ENCODE data around the gene NOTUM.

NOTUM gene

DNA sequence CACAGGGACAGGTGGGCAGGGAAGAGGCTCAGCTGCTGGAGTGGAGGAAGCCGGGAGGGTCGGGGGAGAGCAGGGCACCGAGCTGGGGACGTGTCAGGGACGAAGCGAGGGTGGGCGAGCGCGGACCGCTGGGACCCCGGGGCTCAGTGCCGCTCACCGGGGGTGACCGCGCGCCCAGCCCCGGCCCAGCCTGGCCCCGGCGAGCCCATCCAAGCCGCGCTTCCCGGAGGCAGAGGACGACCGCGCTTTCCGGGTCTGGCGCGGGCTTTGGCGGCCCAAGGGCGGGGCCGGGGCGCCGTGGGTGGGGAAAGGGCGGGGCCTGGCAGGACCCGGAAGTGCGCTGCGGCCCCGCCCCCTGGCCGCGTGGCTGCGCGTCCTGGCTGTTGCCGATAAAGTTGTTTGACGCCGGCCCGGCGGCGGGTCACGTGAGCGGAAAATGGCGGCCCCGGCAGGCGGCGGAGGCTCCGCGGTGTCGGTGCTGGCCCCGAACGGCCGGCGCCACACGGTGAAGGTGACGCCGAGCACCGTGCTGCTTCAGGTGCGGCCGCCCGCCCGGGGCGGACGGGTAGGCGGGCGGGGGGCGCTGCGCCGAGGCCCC lies 16.3 kb upstream of the NOTUM start, which contains the start of gene ASPSCR1:
TSS of gene ASPSCR1 (plus strand) at position 419 of the 598 bp plus-strand sequence. CDS start at position 437, 18 bp downstream.
- peak; percentile 87 for DNase-seq (ENCODE audit: low spot score)

DNA sequence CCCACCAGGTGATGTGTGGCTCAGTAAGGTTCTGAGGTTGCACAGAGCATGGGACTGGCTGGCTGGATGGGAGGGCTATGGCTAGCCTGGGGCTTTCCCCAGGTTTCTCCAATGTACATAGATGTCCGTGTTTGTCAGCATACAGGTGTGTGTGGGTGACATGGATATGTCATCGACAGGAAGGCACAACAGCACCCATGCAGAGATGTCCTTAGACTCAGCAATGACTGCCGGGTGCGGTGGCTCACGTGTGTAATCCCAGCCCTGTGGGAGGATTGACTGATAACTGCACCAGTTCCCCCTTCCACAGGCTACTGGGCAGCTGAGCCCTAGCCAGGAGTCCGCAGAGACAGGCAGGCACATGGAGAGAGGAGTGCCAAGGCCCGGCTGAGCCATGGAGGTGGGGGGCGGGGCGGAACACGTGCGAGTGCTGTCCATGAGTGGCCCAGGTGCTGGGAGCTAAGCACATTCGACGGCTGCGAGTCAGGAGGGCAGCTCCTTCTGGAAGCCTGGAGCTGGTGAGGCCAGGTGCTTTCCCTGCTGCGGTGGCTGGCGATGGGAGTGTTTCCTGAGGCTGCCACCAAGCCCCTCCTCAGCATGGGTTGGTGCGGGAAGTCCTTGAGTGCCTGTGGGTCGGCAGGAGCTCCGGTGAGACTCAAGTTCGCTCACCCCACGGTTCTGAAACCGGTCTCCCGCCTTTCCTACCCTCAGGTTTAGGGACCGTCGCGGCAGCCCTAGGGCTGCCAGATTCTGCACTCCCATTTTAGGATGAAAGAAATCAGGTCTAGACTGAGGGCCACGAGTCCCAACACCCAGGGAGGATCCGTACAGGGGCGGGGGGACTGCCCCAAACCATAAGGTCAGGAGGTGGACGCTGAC lies 15.6 kb upstream of the NOTUM start:
- DNase-seq (ENCODE audit: low spot score) = no peak

DNA sequence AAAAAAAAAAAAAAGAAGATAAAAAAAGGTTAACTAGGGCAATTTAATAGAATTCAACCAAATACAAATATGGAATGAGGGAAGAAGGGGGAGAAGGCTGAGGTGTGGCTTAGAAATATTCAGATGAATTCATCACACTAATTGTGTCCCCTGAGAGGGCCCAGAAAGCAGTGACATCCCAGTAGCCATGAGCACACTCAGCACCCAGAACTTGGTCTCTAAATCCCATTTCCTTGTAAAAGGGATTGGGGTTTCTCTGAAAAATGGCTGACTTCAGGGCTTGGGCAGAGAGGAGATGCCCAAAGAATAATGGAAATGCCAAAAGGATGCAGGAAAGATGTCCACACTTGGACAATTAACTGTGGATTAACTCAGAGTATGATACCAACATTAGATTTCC lies 12.4 kb upstream of the NOTUM start:
- DNase-seq (ENCODE audit: low spot score) = no peak

DNA sequence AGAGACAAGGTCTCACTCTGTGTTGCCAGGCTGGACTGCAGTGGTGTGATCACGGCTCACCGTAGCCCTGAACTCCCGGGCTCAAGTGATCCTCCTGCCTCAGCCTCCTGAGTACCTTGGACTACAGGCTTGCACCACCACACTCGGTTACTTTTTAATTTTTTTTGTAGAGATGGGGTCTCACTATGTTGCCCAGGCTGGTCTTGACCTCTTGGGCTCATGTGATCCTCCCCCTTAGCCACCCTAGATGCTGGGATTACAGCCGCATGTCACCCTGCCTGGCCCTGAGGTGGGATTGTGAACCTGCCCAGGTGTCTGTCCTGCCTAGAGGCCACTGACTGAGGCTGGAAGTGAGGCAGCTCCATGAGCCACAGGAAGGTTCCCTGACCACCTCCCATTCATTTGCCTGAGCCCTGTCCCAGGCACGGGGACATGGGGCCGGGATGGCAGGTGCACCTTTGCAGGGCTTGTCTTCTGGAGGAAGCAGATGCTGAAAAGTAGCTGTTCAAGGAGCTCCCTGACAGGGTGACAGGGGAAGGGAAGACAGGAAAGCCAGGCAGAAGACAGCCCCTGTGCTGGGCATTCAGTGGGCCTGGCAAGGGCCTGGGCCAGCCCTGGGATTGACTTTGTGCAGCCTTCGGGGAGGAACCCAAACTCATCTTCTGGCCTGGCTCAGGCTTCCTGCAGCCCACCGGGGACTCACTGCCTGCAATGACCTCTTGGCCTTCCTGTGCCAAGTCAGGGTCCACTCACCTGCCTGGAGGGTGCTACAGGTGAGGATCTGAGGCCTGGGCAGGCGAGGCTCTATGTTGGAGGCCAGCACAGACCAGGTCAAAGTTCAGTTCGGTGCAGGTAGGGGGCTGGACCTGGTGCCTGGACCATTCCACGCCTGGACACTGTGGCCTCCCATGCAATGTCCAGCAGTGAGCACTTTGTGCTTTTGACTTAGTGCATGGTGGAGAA lies 8.1 kb upstream of the NOTUM start:
- no peak for DNase-seq (ENCODE audit: low spot score)

DNA sequence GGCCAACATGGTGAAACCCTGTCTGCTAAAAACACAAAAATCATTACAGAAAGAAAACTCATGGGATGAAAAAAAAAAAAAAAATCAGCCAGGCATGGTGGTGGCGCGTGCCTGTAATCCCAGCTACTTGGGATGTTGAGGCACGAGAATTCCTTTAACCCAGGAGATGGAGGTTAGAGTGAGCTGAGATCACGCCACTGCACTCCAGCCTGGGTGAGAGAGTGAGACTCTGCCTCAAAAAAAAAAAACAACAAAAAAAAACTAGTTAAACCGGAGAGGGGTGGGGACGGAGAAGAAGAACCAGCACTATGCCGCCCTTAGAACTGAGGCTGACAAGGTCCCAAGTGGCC lies 7.4 kb upstream of the NOTUM start:
- no peak for DNase-seq (ENCODE audit: low spot score)

DNA sequence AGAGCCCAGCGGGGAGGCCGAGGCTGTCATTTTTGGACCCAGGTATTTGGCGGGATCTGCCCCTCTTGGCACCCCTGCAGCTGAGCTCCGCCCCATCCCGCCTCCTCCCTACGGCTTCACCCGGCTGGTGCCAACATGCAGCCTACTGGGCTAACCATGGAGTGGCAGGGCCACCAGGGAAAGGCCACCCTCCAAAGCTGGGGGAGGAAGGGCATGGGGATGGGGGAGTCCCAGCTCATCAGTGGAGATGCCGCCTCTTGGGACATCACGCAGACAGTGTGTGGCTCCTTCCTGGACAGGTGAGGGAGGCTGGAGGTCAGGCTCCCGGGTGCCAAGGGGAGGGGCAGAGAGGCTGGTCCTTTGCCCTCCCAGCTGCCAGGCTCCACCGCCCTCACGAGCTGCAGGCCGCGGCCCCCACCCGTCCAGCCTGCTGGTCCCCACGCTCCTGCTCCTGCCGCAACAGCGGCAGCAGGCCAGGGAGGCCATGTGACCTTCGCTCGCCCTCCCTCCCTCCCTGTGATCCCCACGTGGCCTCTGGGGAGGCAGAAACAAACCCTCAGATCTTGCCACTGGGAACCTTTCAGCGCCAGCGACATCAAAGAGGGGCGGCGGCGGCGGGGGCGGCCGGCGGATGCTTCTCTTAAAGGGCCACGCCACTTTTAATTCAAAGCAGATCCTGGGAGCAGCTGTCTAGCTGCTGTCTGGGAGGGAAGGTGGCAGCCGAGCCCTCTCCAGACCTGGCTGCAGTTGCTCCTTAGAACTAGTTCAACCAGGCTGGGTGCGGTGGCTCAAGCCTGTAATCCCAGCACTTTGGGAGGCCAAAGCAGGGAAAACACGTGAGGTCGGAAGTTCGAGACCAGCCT lies 6.8 kb upstream of the NOTUM start:
- DNase-seq (ENCODE audit: low spot score) = no peak

DNA sequence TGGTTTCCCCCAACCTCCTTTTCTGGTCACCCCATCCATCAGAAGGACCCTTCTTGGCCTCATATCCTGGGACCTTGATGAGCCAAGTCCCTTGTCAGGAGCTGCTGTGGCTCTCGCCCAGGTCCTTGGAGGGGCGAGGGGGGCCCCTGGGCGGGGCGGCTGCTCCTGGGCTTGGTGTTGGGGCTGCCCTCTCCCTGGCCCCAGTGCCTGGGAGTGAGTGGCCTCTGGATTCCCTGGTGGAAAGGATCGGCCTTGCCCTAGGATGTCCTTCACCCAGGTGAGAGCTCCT lies 6.2 kb upstream of the NOTUM start:
- DNase-seq (ENCODE audit: low spot score) = no peak

DNA sequence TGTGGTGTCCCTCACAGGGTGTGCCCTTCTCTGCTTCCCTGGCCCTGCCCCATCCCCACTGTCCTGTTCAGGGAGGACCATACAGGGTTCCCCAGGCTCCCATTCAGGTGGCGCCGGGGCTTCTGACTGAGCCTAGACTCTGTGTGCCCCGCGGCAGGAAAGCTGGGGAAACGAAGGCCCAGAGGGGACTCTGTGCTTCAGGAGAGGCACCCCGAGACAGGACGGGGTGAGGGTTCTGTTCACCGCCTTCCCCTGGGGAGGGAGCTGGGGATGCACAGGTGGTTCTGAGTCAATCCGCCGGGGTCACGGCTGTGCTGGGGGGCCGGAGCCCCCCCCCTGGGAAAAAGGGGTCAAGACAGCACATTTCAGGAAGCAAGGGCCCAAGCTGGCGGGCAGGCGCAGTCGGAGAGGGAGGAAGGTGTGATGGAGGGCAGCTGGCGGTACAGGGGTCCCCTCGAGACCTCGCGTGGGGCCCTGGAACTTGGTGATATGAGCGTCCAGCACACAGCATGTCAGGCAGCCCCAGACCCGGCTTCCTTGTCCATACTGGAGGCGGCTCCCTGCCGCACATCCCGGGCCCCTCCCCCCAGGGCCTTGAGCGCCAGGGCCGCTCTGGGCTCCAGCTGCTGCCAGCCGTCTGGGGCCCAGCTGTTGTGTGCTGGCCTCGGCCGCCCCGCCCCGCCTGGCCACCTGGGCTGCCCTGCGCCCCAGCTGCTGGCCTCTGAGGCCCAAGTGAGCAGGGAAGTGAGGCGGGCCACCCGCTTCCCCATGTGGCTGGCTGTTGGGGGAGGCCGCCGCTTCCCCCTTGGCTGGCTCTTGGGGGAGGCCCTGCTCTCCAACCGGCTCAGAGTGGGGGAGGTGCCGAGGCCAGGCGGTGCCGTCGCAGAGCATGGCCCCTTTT lies 5.6 kb upstream of the NOTUM start:
- DNase-seq (ENCODE audit: low spot score) = no peak

DNA sequence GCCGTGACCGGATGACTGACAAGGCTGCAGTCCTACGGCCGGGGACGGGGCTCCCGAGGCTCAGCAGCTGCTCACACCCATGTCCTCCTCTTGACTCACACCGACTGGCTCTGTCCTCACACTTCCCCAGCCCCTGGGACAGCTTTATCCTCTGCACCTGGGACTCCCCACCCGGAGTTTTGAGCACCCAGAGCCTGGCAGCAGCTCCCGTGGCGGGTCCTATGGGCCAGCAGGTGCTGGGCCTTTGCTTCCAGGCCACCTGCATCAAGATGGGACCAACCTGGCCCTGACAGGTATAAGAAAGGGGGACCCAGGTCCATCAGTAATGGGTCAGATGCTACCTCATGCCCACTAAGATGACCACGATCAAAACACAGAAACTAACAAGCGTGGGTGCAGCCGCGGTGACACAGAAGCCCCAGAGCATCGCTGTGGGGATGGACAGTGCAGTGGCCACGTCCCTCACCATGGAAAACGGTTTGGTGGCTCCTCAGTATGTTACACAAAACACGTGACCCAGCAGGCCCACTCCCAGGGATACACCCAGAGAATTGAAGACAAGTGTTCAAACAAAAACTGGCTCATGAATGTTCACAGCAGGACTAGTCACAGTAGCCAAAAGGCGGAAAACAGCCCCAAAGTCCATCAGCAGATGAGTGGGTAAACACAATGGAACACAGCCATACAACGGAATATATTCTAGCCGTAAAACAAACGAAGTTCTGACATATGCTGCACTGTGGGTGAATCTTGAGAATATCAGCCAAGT lies 3.3 kb upstream of the NOTUM start:
- DNase-seq (ENCODE audit: low spot score) = no peak

DNA sequence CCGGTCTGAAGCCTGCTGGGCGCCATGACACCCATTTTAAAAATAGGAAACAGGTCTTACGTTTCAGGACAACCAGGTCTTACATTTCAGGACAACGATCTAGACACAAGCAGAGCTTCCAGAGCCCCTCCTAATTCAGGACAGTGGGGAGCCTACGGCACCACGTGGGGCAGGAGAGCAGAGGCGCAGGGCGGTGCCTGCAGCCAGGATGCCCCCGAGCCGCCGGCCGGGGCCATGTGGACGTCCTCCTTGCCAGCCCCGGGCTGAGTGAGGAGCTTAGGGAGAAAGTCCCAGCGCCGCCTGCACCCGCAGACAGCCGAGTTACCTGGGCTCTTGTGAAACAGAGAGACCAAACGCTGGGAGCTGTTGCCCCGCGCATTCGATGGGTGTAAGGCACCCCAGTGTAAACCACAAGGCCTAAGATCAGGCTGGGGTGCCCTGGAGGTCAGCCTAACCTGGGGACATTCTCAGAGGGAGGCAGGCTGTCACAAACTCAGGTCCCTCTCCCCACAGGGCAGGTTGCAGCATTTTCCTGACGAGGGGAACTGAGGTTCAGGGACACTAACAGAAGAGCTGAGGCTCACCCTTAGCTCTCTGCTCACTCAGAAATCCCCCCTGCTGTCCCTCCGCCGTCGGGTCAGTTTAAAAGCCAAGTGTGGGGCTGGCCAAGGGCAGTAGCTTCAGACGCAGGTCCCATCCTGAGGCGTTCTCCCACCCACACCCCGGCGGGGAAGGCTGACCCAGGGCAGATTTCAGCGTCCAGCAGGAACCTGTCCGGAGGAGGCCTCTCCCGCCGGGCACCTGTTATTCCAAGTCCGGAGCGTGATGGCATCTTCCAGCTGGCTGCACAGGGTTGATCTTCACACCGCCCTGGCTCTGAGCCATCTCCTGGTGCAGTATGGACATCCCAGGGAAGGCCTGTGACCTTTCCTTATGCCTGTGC lies 1.8 kb upstream of the NOTUM start:
- DNase-seq (ENCODE audit: low spot score) = no peak

DNA sequence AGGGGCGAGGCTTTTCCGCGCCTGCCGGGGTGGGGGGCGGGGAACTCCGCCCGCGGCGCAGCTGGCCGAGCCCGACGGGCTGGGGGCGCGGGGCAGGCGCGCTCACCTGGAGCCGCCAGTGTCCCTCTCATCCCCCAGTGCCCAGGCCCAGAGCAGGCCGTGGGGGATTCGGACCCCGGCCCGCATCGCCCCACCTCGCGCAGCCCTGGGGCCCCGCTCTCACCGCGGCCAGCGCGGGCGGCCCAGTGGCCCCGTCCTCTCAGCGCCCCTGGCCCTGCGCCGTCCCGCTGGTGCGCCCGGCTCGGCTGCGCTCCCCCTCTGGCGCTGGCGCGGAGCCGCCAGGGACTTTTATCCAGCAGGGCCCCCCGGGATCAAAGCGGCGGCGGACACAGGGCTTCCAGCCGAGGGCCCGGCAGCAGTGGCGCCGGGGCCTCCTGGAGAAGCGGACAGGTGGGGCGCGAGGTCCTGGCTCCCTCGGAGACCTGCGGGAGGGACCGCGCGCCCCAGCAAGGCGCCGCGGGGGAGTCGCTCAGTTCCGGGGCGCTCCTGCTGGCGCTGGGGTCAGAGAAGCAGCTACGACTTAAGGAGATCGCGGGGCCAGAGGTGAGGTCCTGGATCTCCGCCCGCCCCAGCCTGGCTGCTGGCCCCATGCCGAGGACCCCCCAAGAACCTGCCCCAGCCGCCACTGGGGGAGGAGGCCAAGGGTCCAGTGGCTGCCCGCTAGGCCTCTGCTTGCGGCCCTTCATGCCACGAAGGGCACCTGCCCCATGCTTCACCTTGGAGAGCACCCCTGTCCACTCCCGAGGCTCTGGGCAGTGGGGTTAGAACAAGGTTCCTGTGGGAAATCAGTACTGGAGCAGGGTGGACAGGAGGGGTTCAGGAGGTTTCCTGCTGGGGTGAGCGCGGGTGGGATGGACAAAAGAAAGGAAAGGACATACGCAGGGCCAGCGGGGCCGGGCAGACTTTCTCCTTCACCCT lies 823 bp upstream of the NOTUM start:
- DNase-seq (ENCODE audit: low spot score) = no peak

DNA sequence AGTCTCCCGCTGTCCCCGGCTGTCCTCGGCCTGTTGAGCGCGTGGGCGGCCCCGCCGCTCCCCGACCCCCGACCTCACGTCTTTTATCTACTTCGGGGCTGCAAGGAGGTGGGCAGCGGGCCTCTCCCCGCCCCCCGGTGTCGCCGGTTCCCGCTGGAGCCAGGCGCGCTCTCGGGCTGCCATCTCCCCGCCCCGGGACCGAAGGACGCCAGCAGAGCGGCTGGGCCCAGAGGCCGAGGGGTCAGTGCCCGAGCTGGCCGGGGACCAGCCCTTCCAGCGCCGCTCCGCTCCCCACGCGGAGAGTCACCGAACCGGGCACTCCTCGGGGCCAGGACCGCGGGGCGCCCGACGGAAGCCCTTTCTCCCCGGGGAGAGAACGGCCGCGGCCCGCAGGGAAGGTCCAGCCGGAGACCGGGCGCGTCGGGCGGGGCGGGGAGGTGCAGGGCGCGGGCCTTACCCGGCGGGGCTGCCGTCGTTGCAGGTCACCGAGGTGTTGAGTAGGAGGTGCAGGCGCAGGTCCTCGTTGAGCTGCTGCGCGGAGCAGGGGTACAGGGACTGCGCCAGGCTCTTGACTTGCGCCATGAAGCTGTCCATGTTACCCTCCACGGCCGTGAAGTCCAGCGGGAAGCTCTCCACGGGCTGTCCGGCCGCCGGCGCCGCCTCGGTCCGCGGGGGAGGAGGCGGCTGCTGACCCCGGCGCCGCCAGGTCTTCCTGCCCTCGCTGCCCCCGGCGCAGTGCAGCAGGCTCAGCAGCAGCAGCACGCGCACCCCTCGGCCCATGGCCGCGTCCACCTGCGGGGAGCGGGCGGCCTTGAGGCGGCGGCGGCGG lies 643 bp downstream of the NOTUM start:
- DNase-seq (ENCODE audit: low spot score) = no peak

DNA sequence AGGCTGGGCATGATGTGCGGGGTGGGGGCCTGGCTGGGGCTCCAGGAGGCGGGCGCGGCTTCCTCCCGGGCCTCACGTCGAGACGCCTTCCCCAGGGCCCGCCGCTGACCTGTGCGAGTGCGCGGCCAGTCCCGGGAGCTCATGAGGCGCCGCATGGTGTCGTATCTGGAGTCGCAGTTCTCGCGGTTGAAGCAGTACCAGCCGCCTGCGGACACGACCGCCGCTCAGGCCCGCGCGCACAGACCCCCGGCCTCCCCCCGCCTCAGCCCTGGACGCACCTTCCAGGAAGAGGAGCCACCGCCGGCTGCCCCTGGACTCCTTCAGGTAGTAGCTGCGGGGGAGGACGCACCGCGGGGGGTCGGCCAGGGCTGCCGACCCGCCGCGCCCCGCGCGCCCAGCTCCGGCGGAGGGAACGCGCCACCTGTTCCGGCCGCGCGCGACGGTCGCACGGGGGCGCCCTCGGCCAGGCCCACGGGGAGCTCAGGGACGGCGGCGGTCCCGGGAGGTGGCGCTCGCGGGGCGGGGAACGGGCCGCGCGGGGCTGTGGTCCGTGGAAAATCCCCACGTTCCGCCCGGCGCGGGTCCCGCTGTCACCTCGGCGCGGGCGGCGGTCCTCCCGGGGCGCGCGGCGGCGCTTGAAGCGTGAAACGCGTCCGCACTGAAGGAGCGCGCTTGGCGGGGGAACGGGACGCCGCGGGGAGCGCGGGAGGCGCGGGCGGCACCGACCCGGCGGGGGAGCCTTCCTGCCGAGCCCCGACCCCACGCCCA lies 1.4 kb downstream of the NOTUM start:
- DNase-seq (ENCODE audit: low spot score) = peak; percentile 40

DNA sequence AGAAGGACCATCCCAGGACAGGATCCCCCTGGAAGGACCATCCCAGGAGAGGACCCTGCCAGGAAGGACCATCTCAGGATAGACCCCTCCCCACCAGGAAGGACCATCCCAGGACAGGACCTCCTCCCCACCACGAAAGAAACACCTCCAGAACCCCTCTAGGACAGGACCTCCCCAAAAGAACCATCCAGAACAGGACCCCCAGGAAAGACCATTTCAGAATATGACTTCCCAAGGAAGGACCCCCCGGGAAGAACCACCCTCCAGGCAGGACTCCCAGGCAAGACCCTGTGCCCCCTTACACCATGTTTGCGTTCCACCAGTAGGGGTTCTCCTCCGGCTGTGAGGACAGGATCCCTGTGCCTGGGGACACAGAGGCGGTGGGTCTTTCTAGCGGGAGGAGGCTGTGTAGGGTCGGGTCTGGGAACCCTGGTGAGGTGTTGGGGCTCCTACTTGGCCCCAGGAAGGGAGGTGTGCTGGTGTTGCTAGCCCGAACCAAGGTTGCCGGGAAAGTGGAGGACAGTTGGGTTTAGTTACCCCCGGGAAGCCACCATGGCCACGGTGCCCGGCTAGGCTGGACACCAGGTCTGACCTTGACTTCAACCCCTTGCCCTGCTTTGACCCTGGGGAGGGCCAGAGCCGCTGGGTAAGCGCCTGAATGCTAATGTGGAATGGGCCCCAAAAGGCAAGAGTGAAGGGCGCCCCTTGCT lies 2.2 kb downstream of the NOTUM start:
- DNase-seq (ENCODE audit: low spot score) = no peak
